ENCODE data around the gene AOC3.
"Not testable (repeated sequence)": the region's sequence is repeated elsewhere in the genome, so short reads cannot be mapped to it uniquely, and the experiment has no call there.

Gene AOC3

GRCh38 chr17:42868338-42868737 lies 17.3 kb downstream of the AOC3 start:
- DNase-seq: no peak

- DNase-seq: no peak
Observed at GRCh38 chr17:42871647-42872046, 20.6 kb downstream of the AOC3 start.

- no peak for DNase-seq
Observed at GRCh38 chr17:42872251-42872965, 21.4 kb downstream of the AOC3 start.

DNA sequence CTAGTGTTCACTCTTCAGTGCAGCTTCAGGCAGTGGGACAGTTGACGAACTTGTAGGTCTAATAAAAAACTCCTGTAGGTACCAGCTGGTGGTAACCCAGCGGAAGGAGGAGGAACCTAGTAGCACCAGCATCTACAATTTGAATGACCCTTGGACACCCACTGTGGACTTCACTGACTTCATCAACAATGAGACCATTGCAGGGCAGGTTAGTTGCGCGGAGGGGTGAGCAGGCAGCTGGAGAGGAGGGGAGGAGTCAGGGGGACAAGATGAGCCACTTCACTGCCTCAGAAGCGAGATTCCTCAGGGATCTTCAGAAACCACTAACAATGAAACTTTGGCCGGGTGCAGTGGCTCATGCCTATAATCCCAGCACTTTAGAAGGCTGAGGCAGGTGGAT lies 22.3 kb downstream of the AOC3 start:
- no peak for DNase-seq

DNA sequence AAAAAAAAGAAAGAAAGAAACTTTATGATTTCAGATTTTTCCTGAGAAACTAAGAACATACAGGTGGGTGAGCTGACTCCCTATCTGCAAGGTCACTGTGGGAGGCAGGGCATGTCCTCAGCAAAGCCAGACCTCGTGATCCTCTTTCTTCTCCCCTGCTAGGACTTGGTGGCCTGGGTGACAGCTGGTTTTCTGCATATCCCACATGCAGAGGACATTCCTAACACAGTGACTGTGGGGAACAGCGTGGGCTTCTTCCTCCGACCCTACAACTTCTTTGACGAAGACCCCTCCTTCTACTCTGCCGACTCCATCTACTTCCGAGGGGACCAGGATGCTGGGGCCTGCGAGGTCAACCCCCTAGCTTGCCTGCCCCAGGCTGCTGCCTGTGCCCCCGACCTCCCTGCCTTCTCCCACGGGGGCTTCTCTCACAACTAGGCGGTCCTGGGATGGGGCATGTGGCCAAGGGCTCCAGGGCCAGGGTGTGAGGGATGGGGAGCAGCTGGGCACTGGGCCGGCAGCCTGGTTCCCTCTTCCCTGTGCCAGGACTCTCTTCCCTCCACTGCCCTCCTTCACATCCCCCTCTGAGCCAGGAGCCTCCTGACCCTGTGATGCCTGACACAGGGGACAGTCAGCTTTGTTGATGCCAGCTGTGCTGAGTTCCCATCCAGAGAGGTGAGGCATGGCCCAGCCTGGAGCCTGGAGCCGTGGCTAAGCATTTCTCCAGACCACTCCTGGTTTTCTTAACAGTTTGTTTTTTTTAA lies 23.1 kb downstream of the AOC3 start:
- DNase-seq: not testable (repeated sequence)

GRCh38 chr17:42877037-42877436 lies 26.0 kb downstream of the AOC3 start:
- DNase-seq: no peak

DNA sequence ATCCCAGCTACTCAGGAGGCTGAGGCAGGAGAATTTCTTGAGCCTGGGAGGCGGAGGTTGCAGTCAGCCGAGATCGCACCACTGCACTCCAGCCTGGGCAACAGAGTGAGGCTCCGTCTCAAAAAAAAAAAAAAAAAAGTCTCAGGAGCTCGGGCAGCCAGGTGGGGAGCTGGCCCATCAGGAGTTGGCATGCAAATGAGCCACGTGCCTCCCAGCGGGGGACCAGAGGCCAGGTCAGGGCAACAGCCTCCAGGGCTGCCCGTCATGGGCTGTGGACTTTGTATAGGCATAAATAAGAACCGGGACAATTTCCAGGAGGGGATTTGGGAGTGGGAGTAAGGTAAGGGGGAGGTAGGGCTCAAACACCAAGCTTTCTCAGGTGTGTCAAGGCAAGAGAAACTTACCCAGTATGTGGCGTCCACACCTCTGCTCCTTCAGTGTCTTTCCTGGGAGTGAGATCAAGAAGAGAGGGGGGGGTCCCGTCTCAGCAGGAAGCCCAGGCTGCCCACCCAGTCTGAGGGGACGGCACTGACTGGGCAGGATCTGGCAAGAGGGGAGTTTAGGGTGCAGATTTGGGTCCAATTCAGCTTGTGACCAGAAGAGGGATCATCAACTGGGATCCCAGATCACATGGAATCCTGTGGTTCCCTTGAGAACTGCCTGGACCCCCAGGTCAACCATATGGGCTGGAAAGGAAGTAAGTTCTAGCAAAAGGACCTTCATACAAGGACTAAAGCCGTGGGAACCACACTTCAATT lies 27.3 kb downstream of the AOC3 start:
- no peak for DNase-seq

DNA sequence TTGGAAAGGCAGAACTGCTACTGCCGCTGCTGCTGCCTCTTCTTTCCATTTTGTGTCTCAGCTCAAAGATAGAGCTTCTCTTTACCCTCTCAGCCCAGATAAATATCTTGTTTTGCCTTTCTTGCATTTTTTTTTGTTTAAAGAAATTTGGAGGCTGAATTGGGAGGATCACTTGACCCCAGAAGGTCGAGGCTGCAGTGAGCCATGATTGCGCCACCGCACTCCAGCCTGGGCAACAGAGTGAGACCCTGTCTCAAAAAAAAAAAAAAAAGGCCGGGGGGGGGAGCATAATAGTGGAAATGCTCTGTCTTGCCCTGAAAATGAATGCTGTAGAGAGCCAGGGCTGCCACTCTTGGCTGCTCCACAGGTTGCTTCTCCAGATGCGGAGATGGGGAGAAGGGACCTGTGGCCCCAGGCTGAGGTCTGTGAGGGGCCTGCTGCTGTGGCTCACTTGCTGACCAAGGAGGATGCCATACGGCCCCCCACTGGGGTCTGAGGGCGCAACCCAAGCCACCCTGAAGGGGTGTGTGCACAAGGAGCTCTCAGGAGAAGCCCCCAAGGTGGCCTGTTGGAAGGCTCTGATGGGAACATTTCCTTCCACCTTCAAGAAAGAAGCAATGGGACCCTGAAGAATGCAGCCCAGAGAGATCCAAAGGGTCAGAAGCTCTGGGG lies 28.1 kb downstream of the AOC3 start:
- DNase-seq: no peak

DNA sequence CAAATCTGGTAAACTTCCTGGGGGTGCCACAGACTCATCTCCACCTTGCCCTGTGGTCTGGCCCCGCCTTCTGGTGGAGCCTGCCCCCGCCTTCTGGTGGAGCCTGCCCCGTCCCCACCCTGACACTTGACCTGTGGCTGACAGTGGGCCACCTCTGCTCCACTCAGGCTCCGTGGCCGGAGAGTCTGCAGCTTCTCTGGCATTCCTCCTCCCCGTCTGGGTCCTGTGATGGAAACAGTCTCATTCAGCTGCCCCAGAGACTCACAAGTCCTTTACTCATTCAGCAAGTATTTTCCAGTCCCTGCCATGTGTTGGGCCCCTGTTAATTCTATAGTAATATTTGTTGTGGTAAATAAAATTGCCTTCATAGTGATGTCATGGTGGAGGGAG lies 28.6 kb downstream of the AOC3 start:
- DNase-seq: no peak

DNA sequence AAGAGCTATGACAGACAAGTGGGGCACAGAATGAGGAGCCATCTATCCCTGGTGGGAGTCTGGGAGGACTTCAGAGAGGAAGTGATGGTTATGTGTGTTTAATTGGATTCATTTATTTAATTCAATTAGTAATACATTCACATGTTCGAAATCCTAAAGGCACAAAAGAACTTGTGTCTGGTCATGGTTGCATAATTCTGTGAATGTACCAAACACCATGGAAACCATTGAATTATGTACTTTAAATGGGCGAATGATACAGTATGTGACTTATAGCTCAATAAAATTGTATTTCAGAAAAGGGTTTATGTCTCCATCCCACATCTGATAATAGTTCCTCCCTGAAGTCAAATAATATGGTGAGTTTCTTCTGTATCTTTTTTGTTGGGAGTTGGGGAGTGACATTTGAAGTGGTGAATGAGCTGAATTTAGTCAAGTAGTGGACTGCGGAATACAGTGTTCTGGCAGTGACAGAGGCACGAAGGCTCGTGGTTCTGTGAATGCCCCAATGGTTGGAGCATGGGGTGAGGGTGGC lies 29.8 kb downstream of the AOC3 start:
- no peak for DNase-seq

GRCh38 chr17:42881706-42882105 lies 30.7 kb downstream of the AOC3 start:
- not testable (repeated sequence) for DNase-seq

- DNase-seq: no peak
Observed at GRCh38 chr17:42882166-42882565, 31.2 kb downstream of the AOC3 start.

GRCh38 chr17:42883802-42884558 lies 33.0 kb downstream of the AOC3 start:
- no peak for DNase-seq

- not testable (repeated sequence) for DNase-seq
Observed at GRCh38 chr17:42885806-42886205, 34.8 kb downstream of the AOC3 start.

- DNase-seq: no peak
Observed at GRCh38 chr17:42886283-42887176, 35.5 kb downstream of the AOC3 start.

- DNase-seq: no peak
Observed at GRCh38 chr17:42889809-42890208, 38.8 kb downstream of the AOC3 start.

GRCh38 chr17:42891539-42892152 lies 40.6 kb downstream of the AOC3 start:
- DNase-seq: no peak

GRCh38 chr17:42893359-42893758 lies 42.4 kb downstream of the AOC3 start:
- no peak for DNase-seq

GRCh38 chr17:42894283-42895184 lies 43.5 kb downstream of the AOC3 start:
- DNase-seq: no peak

- DNase-seq: no peak
Observed at GRCh38 chr17:42895185-42895555, 44.2 kb downstream of the AOC3 start.

All from activated T-cell treated with anti-CD3 and anti-CD28 coated beads, Interleukin-2, amount 50 U/mL, for 1 hour (primary cell).